NCI-H1105 treated with DMSO at 0.1 percent for 48 hours (cell line): ENCODE data around the gene OR1L8.

Experiments used
- DNase-seq: peaks from one replicate; lab custom pipeline; 2025; lab: John Stamatoyannopoulos, UW

The OR1L8 gene

GRCh38 chr9:122518226-122518625 is 65.0 kb downstream of the OR1L8 start:
- DNase-seq, result no peak
